HG03558 (cell line): Measurements from ENCODE around the gene DDX50.
"Not testable (repeated sequence)": the region's sequence is repeated elsewhere in the genome, so short reads cannot be mapped to it uniquely, and the experiment has no call there.

Experiments used
- ATAC-seq: cut with Tn5 transposase; IDR thresholded peaks from one replicate; pipeline ENCODE4 v1.9.1; 2021; ENCODE audit warnings: moderate number of reproducible peaks; ENCODE audit not compliant: unreplicated experiment; ENCODE audit errors: extremely low read depth

Gene DDX50

DNA sequence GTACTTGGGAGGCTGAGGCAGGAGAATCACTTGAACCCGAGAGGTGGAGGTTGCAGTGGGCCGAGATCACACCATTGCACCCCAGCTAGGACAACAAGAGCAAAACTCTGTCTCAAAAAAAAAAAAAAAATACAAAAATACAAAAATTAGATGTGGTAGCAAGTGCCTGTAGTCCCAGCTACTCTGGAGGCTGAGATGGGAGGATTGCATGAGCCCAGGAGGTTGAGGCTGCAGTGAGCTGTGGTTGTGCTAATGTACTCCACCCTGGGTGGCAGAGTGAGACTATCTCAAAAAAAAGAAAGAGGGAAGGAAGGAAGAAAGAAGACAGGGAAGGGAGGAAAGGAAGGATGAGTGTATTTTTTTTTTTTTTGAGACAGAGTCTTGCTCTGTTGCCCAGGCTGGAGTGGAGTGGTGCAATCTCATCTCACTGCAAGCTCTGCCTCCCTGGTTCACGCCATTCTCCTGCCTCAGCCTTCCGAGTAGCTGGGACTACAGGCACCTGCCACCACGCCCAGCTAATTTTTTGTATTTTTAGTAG is 74.9 kb downstream of the DDX50 start:
- not testable (repeated sequence) for ATAC-seq

DNA sequence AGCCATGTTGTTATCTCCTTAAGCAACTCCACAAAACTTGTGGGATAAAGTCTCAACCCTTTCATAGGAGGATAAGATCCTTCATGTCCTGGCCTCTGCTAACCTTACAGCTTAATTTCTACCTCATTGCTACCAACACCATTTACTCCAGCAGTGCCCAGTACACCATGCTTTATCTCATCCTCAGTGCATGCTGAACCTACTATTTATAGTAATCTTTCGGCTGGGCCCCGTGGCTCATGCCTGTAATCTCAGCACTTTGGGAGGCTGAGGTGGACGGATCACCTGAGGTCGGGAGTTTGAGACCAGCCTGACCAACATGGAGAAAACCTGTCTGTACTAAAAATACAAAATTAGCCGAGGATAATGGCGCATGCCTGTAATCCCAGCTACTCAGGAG is 78.6 kb downstream of the DDX50 start:
- not testable (repeated sequence) for ATAC-seq

DNA sequence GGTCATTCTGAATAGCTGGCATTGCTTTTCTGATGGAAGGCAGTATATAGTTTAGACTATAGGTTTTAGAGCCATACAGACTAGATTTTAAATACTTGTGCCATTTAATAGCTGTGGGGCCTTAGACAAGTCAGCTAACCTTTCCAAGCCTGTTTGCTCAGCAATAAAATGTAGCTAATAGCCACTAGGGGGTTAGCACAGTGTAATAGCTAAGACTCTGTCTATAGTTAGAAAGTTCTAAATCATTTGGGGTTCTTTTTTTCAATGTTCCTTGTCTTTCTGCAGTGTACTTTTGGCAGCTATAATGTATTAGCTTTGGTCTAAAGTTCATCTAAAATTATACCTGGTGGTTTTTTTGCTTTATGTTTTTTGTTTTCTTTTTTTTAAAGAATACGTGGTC is 80.0 kb downstream of the DDX50 start:
- ATAC-seq = no peak

DNA sequence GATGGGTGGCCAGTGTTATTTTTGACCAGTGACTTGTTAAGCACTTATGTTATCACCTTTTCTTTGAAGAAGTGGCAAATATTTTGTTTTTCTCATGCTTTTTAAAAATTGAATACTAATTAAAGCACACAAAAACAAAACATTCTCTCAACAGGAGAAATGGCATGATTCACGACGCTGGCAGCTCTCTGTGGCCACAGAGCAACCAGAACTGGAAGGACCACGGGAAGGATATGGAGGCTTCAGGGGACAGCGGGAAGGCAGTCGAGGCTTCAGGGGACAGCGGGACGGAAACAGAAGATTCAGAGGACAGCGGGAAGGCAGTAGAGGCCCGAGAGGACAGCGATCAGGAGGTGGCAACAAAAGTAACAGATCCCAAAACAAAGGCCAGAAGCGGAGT is 81.3 kb downstream of the DDX50 start:
- no peak for ATAC-seq

DNA sequence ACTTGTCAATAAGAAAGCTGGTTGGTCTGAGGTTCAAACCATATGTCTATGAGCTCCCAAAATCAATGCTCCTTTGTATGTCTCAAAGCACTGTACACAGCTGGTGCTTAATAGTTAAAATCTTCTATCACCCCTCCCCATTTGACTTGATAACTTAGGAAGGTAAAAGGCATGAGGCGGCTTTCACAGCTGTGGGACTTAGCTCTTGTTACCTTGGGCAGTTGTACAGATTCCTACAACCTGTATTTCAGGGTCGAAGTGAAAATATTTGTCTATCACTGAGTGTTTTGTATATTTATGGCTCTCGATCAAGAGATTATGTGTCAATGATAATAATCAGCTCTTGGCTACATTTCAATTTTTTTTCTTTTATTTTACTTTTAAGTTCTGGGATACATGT is 86.5 kb downstream of the DDX50 start:
- ATAC-seq = no peak

DNA sequence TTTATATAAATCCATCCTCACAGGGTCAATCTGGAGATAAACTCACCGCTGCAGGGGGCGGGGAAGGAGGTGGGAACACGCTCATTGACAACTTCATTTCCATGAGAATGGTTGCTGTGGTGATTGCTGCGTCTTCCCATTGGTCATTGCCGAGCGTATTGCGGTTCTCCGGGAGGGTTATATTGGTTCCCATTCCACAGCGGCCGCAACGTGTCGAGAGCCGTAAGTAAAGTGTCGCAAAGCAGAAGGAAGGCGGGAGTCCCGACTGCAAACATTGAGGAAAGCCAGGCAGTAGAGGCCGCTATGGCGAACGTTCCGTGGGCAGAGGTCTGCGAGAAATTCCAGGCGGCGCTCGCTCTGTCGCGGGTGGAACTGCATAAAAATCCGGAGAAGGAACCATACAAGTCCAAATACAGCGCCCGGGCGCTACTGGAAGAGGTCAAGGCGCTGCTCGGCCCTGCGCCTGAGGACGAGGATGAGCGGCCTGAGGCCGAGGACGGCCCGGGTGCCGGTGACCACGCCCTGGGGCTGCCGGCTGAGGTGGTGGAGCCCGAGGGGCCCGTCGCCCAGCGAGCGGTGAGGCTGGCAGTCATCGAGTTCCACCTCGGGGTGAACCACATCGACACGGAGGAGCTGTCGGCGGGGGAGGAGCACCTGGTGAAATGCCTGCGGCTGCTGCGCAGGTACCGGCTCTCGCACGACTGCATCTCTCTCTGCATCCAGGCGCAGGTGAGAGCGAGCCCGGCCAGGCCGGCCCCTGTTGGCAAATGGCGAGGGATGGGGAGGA is 87.6 kb downstream of the DDX50 start, which contains the start of gene KIFBP:
KIFBP (plus strand) TSS at position 274 of the 787 bp plus-strand sequence; CDS start at position 304, 30 bp downstream.
- ATAC-seq = peak; percentile 45

DNA sequence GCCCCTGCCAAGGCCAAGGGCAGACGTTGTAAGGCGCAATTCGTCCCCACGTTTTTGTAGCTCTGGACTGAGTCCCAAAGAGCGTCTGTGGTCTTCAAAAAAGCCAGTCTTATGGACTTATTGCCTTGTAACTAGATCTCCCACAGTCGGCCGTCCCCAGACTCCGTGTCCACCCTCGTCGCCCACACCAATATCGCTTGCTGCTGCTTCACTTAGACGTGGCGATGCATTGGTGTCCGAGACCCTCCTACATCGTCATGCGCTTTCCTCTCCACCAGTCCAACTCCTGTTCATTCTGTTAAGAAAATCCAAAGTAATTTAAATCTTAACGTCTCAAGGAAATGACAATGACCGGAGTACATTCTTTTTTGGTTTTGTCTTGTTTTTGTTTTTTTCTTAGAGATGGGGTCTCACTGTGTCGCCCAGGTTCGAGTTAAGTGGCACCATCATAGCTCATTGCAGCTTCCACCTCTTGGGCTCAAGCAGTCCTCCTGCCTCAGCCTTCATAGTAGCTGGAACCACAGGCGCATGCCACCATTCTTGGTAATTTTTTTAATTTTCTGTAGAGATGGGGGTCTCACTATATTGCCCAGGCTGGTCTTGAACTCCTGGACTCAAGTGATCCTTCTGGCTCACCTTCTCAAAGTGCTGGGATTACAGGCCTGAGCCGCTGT is 88.3 kb downstream of the DDX50 start:
- no peak for ATAC-seq

DNA sequence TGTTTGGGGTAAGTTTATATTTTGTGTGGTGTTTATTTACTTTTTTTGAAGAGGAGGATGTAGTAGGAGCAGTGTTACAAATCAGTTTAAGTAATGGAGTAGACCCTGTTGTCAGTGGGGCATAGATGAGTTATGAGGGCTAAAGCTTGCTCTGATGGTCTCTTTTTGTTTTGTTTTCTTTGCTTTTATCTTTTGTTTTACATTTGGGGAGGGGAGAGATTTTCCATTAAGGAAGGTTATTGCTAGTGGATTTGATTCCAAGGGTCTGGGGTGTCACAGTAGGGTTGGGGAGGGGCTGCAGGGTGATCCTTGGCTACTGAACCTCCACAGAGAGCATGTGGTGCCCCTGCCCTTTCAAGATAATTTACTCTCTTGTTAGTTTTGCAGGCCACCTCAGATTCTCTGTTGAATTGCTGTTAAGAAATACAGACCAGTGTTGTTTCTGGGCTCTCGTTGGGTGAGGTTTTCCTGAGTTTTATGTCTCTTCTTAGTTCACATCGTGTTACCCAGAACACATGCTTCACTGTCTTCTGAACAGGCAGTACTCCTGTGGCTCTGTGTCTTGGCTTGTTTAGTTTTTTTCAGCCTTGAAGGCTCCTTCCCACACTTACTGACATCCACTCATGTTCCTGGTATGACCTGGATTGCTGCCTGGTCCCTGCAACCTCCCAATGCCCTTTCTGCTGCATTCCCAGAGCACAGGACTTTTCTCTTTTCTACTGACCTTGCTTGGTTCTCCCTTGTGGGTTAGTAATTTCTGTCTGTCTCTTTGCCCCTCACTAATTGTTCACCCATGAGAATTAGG is 91.7 kb downstream of the DDX50 start:
- ATAC-seq = no peak
